Thymus (tissue), 11 donors: Measurements from ENCODE around the gene ST8SIA6. TPM values are rescaled to one million over a fixed set of nuclear protein-coding genes. Genes with fewer than 3 reads are reported as not detected.

Experiments used
- DNase-seq, 9 donors: peaks; one replicate each; pipeline ENCODE4 v3.0.0-alpha.2; 2013; ENCODE audit warnings: low spot score in 9 of 9, low read depth in 6 of 9, missing footprints in 1 of 9
- H3K27ac ChIP-seq, 2 donors: one replicate each; pipeline ENCODE4 v1.5.1; 2013; ENCODE audit warnings: control low read depth in 1 of 2, low read depth in 1 of 2, low read length in 1 of 2, mild to moderate bottlenecking in 1 of 2, moderate library complexity in 1 of 2
- H3K27me3 ChIP-seq, 2 donors: one replicate each; pipeline ENCODE4 v1.5.1; 2013; ENCODE audit warnings: low read length in 1 of 2; ENCODE audit not compliant: control insufficient read depth in 2 of 2, insufficient read depth in 1 of 2
- H3K36me3 ChIP-seq, 2 donors: one replicate each; pipeline ENCODE4 v1.5.1; 2013; ENCODE audit warnings: low read length in 1 of 2, mild to moderate bottlenecking in 1 of 2, moderate library complexity in 1 of 2; ENCODE audit not compliant: control insufficient read depth in 2 of 2, insufficient read depth in 2 of 2
- H3K4me1 ChIP-seq, 2 donors: one replicate each; pipeline ENCODE4 v1.5.1; 2013; ENCODE audit warnings: low read length in 2 of 2; ENCODE audit not compliant: control insufficient read depth in 2 of 2, insufficient read depth in 2 of 2
- H3K4me3 ChIP-seq, 2 donors: one replicate each; pipeline ENCODE4 v1.5.1; 2013; ENCODE audit warnings: low read length in 2 of 2, control low read depth in 1 of 2, mild to moderate bottlenecking in 1 of 2
- H3K9me3 ChIP-seq, 2 donors: one replicate each; pipeline ENCODE4 v1.5.1; 2013; ENCODE audit warnings: low read length in 1 of 2, mild to moderate bottlenecking in 1 of 2; ENCODE audit not compliant: control insufficient read depth in 2 of 2, insufficient read depth in 1 of 2
- WGBS: extraction: QIAGEN DNeasy Blood & Tissue Kit; methylation state at CpG from one replicate; pipeline ENCODE4 v1.1.7; 2013; 5-methylcytosine and 5-hydroxymethylcytosine counted together
- polyA plus RNA-seq: library from polyadenylated mRNA; stranded (reverse); fragments of 200-250 nt; gene quantifications from one replicate; pipeline ENCODE4 v1.2.3, GENCODE V29; 2013
- total RNA-seq: library from RNA; stranded (reverse); fragments of 120-200 nt; gene quantifications from one replicate; pipeline ENCODE4 v1.2.4, GENCODE V29; 2013
- donor health status: healthy.

Gene ST8SIA6
- total and polyA plus RNA-seq, 2 donors: 0.18 to 0.42 TPM

DNA sequence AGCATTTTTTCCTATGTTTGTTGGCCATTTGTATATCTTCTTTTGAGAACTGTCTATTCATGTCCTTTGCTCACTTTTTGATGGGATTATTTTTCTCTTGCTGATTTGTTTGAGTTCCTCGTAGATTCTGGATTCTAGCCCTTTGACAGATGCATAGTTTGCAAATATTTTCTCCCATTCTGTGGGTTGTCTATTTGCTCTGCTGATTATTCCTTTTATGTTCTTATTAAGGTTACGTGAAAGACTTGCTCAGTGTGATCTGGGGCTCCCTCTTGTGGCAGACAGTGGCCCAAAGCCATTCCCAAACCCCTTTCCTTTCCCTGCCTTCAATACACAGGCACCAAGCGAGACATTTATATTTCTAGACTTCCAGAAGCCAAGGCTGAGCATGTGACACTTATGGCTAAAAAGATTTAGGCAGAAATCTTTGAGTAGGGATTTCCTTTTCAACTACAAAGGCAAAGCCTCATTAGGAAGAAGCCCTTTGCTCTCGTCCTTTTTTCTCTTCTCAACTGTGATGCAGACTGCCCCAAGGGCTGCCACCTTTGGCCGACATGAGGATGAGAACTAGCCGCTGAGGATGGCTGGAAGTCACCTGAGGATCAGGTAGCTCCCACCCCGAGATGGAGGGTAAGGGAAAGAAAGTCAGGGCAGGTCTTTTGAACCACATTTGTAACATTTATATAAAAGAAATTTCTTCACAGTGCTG, 23.6 kb downstream of the ST8SIA6 start:
- no peaks in the 10 kb centered on the region for H3K9me3 ChIP-seq
- H3K27ac ChIP-seq: no peak overlapping the region
- no peak overlapping the region for H3K4me3 ChIP-seq
- H3K27me3 ChIP-seq: no peaks in the 10 kb centered on the region
- 47% methylated on average over 7 of the region's 7 CpGs for WGBS
- peaks cover 7 to 22% of the 10 kb centered on the region in 2 donors for H3K4me1 ChIP-seq
- H3K36me3 ChIP-seq: no peaks in the 10 kb centered on the region
- DNase-seq: peak in 3 of 9 donors; percentile 39 to 66 (median 56)

DNA sequence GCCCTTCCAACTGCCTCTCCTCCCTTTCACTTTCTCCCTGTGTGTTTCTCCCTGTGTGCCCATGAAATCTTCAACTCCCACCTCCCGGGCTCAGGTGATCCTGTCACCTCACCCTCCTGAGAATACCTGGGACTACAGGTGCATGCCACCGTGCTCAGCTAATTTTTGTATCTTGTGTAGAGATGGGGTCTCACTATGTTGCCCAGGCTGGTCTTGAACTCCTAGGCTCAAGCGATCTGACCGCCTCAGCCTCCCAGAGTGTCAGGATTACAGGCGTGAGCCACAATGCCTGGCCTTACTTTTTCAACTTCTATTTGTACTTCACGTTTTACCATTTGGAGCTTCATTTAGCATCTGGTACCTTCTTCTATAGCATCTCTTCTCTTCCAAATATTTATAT, 24.9 kb downstream of the ST8SIA6 start:
- Histone ChIP-seq H3K27me3 (no peaks in the 10 kb centered on the region), H3K9me3 (no peaks in the 10 kb centered on the region), H3K36me3 (no peaks in the 10 kb centered on the region), H3K4me1 (peaks cover 7 to 29% of the 10 kb centered on the region in 2 donors), H3K27ac (no peak overlapping the region), H3K4me3 (no peak overlapping the region)
- 96% methylated on average over 6 of the region's 6 CpGs for WGBS
- DNase-seq: no peak

DNA sequence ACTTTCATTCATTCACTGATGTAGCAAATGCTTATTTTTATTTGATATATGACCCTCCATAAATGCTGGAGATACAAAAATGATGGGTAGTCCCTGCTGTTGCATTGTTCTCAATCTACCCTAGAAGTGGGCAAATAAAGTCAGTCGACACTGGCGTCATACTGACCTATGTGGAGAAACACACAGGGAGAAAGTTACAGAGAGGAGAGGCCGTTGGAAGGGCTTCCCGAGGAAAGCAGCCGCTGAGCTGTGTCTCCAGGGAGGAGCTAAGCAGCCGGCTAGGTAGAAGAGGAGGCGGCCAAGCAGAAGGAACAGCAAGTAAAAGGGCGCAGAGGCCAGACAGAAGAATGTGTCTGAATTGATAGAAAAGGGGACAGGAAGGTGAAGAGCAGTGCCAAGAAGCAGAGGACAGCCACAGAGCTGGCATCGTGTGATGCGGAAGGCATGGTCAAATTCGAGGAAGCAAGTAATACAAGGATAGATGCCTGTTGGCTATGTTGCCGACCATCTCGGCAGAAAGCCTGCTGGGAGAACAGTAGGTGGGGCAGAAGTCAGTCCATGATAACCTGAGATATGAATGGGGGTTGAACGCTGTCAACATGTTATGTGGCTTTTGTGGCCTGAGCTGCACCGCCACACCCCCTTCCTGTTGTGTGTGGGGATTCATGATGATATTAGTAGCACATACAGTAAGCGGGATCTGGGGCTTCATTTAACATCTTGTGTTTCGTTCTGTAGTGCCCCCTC, 25.9 kb downstream of the ST8SIA6 start:
- Histone ChIP-seq H3K4me3 (peak overlapping the region in 1 of 2 donors; percentile 1), H3K4me1 (peaks cover 7 to 29% of the 10 kb centered on the region in 2 donors), H3K27me3 (no peaks in the 10 kb centered on the region), H3K9me3 (no peaks in the 10 kb centered on the region), H3K36me3 (no peaks in the 10 kb centered on the region), H3K27ac (peak overlapping the region in 1 of 2 donors; percentile 37)
- 8% methylated on average over 17 of the region's 17 CpGs for WGBS
- DNase-seq: peak in 5 of 9 donors; percentile 22 to 77 (median 42)

DNA sequence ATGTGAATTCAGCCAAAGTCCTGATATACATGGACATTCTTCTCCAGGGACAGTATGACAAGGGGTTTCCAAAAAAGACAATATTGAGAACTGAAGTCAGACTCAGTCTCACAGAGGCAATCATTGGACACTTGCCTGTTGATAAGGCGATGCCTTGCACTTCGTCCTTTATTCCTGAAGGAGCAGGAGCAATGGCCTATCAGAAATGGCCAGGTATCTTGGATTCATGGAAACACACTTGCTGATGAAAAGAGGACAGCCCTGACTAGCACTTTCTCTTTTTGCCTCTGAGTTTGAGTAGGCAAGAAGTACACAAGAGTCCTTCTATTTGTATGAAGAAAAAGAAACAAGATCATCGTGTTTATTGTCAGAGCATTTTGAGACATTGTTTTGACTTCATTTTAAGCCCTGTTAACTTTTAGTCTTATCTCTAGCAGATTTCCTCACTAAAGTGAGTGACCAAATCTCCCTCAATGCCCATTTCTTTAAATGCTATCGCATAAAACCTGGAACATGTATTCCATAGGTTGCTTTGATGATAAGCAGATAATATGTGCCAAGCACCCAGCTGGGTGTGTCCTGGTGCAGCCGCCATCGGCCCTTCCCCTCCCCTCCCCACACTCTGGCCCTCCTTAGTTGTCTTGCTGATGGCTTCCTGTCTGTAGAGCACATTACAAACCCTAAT, 26.6 kb downstream of the ST8SIA6 start:
- Histone ChIP-seq H3K27me3 (no peaks in the 10 kb centered on the region), H3K4me1 (peaks cover 7 to 29% of the 10 kb centered on the region in 2 donors), H3K36me3 (no peaks in the 10 kb centered on the region), H3K4me3 (no peak overlapping the region), H3K27ac (no peak overlapping the region), H3K9me3 (no peaks in the 10 kb centered on the region)
- WGBS: 56% methylated on average over 6 of the region's 6 CpGs
- no peak for DNase-seq

DNA sequence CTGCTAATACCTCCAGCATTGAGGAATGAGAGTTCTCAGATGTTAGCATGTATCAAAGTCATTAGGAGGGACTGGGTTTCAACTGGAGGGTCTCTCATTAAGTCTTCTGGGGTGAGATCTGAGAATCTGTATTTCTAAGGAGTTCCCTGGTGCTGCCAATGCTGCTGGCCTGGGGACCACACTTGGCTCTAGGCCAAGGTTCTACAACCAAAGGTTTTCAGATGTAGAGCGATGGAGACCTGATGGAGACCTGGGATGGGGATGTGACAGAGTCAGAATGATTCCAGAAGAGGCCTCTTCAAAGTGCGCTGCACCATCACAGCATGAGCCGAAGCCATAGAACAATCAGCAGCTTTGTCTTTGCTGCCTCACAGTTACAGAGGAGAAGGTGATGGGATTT, 27.2 kb downstream of the ST8SIA6 start:
- DNase-seq: no peak
- no peaks in the 10 kb centered on the region for H3K27me3 ChIP-seq
- H3K27ac ChIP-seq: no peak overlapping the region
- H3K4me1 ChIP-seq: peaks cover 7 to 29% of the 10 kb centered on the region in 2 donors
- no peaks in the 10 kb centered on the region for H3K36me3 ChIP-seq
- WGBS: over 99% methylated on average over 3 of the region's 3 CpGs
- H3K9me3 ChIP-seq: no peaks in the 10 kb centered on the region
- no peak overlapping the region for H3K4me3 ChIP-seq

DNA sequence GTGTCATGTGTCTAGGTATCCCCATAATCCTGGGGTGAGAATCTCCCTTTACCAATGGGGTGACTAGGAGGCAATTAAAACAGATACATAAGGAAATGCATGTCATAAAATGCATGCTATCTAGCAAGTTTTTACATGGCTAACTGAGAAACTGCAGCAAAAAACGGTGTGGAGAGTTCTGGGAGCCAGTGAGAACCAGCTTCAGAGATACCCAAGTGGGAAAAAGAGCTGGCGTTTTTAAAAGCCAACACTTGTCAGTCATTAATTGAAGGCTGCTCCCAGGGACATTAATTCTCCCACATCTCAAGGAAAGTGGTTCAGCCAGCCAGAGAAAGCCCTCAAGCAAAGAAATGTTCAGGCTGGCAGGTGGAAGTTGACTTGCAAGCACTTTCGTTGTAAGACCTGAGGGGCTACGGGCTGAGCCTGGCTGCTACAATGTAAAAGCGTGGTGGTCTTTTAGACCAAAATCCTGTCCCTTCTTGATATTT, 28.1 kb downstream of the ST8SIA6 start:
- no peak overlapping the region for H3K4me3 ChIP-seq
- DNase-seq: no peak
- H3K27ac ChIP-seq: peak overlapping the region in 1 of 2 donors; percentile 1
- no peaks in the 10 kb centered on the region for H3K36me3 ChIP-seq
- H3K4me1 ChIP-seq: peaks cover 7 to 29% of the 10 kb centered on the region in 2 donors
- no peaks in the 10 kb centered on the region for H3K27me3 ChIP-seq
- H3K9me3 ChIP-seq: no peaks in the 10 kb centered on the region
- 85% methylated on average over 5 of the region's 5 CpGs for WGBS

DNA sequence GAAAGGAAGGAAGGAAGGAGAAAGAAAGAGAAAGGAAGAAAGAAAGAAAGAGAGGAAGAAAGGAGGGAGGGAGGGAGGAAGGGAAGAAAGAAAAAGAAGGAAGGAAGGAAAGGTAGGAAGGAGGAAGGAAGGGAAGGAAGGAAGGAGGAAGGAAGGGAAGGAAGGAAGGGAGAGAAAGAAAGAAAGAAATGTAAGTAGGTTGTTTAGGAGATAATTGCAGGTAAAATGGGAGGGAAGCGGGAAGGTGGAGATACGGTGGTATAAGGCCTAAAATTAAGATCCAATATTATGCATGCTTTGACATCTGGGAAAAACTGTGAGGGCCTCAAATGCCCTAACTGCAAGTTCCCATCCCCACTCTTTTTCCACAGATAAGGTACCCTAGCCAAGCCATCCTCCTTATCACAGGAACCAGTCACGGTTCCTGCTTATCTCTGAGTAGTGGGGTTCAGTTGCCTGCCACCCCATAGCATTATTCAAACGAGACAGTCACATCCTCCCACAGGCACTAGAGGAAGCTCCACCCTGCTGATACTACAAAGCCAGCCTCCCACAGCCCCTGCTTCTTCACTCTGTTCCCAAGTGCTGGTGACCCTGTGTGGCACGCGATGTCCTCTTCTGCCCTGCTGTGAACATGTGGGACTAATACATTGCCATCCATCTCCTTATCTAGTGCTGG, 28.7 kb downstream of the ST8SIA6 start:
- H3K9me3 ChIP-seq: no peaks in the 10 kb centered on the region
- no peak overlapping the region for H3K4me3 ChIP-seq
- H3K27ac ChIP-seq: no peak overlapping the region
- no peaks in the 10 kb centered on the region for H3K27me3 ChIP-seq
- H3K36me3 ChIP-seq: no peaks in the 10 kb centered on the region
- peaks cover 7 to 29% of the 10 kb centered on the region in 2 donors for H3K4me1 ChIP-seq
- DNase-seq: peak in 2 of 9 donors; percentile 19 to 45
- WGBS: 46% methylated on average over 6 of the region's 6 CpGs

DNA sequence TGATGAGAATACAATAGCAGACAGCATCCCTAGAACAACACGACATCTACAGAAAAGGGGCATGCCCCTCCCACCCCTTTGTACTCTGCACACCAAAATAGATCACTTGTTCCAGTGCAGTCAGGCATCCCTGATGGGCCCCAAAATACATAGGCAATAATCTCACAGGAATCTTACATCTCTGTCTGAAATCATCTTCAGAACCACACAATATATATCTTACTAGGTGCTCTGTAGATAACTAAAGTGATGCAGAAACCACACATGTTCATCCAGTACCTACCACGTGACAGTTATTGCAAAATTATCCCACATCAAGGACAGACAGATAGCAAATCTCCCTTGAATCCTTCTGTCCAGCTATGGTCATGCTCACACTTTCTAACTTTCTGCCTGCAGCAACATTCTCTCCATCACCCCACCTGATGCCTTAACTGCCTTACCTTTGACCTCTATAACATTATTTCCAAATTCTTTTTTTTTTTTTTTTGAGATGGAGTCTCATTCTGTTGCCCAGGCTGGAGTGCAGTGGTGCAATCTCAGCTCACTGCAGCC, 30.7 kb downstream of the ST8SIA6 start:
- WGBS: 38% methylated on average over 2 of the region's 2 CpGs
- Histone ChIP-seq H3K27me3 (no peaks in the 10 kb centered on the region), H3K9me3 (no peaks in the 10 kb centered on the region), H3K36me3 (no peaks in the 10 kb centered on the region), H3K4me1 (peaks cover 7 to 21% of the 10 kb centered on the region in 2 donors), H3K4me3 (no peak overlapping the region), H3K27ac (no peak overlapping the region)
- no peak for DNase-seq
